ENCODE measurements around the gene NLK.
"Not testable (repeated sequence)": the region's sequence is repeated elsewhere in the genome, so short reads cannot be mapped to it uniquely, and the experiment has no call there.

Gene NLK

DNA sequence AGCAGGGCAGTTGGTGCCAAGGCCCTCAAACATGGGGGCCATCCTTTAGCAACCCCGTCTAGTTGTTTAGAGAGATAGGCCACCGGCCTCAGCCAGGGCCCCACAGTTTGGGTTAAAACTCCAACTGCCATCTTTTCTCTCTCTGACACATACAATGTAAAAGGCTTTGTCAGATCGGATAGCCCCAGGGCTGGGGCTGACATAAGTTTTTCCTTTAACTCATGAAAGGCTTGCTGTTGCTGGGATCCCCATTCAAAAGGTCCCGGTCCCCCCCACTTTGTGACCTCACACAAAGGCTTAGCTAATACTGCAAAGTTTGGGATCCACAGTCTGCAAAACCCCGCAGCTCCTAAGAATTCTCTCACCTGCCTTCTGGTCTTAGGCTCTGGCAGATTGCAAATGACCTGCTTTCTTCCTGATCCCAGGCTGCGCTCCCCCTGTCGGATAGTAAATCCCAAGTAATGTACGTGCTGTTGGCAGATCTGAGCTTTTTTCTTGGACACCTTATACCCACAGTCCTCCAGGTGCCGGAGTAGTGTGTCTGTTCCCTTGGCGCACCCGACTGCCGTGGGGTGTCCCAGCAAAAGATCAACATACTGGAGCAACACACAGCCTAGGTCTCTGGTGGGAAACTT is 192.7 kb downstream of the NLK start:
- not testable (repeated sequence) for DNase-seq

DNA sequence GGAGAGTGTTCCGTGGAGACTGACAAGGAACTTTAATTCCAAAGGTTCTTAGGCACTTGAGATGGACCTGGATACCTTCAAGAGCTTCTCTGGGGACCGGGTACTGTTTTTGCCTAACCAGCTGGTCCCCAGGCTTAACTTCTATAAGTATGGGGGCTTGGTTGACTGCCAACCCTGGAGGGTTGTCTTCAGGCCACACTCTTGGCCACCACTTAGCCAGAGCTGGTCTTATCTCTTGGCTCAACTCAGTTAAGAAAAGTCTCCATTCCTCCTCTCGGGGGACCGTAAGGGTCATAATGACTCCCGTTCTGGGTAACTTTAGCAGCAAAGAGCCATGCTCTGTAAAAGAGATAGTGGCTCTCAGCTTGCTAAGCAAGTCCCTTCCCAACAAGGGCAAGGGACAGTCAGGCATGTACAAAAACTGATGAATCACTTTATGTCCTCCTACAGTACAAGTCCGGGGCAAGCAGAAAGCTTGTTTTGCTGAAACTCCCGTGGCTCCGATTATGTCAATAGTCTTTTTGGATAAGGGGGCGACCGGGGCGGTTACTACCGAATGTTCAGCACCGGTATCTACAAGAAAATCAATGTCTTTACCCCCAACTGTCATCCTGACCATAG is 193.7 kb downstream of the NLK start:
- DNase-seq = not testable (repeated sequence)

- DNase-seq = not testable (repeated sequence)
These were observed 196.2 kb downstream of the NLK start for GRCh38 chr17:28238547-28239270.

- DNase-seq = no peak
These were observed 196.8 kb downstream of the NLK start for GRCh38 chr17:28239271-28239624.

DNA sequence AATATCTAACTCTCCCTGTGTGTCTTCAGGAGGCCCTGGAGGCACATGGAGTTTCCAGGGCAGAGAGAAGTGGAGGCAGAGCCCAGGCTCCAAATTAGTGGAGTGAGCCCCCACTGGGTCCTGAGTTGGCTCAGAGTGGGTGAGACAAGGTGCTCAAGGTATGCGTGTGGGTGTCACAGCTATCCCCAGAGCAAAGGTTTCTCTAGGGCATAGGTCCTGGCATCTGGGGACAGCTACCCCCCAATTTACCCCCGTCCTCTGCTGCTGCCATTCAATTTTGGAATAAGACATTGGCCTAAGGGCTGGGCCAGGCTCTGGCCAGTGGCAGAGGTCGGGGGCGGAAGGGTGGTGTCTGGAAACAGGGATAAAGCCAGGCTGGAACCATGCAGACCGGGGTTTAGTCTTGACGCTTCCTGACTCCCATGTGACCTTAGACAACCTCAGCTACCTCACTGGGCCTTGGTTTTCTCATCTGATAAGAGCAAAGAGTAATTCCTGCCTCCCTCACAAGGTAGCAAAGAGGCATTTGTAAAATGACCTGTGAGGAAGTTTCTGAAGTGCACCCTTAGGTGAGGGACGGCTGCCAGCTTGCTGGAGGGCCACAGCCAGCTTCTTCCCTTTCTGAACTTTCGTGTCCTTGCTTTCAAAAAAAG is 198.3 kb downstream of the NLK start:
- DNase-seq = no peak

GRCh38 chr17:28242791-28243190 is 200.3 kb downstream of the NLK start:
- DNase-seq = no peak

DNA sequence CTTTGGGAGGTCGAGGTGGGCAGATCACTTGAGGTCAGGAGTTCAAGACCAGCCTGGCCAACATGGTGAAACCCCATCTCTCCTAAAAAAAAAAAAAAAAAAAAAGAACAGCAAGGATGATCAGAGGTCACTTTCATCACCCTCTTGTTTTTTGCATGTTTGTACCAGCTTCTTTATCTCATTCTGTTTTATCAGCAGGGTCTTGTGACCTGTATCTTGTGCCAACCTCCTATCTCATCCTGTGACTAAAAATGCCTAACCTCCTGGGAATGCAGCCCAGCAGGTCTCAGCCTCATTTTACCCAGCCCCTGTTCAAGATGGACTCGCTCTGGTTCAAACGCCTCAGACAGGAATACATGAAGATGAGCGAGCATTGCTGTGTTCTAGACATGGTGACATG is 200.8 kb downstream of the NLK start:
- DNase-seq = not testable (repeated sequence)

DNA sequence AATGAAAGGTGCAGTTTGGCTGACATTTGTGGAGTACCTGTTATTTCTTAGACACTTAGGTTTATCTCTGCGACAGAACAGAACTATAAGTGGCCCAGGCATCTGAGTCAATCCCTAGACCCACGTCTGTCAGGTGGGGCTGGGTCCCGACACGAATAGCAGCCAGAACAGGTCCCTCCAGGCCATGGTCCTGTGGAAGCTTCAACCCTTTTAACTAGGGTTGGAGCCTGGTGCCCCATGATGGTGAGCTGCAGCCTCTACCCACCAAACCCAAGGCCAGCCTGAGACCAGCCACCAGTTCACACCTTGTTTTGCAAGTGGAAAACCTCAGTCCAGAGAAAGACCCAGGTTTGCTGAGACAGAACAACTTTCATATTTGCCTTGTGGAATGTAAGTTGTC is 202.0 kb downstream of the NLK start:
- no peak for DNase-seq
